Ectodermal cell (in vitro differentiated cells): ENCODE measurements around the gene ARFIP2.

ENCODE experiments used
- H3K27ac ChIP-seq: 2 replicates; pipeline ENCODE4 v1.7.0; 2013; ENCODE audit warnings: mild to moderate bottlenecking, low read depth, low read length; ENCODE audit not compliant: insufficient read depth, poor library complexity, severe bottlenecking
- H3K27me3 ChIP-seq: 2 replicates; pipeline ENCODE4 v1.7.0; 2013; ENCODE audit warnings: mild to moderate bottlenecking, low read length; ENCODE audit not compliant: insufficient read depth, control insufficient read depth, poor library complexity, severe bottlenecking
- H3K36me3 ChIP-seq: one replicate; pipeline ENCODE4 v1.7.0; 2013; ENCODE audit warnings: low read length; ENCODE audit not compliant: control insufficient read depth, insufficient read depth
- H3K4me1 ChIP-seq: one replicate; pipeline ENCODE4 v1.7.0; 2013; ENCODE audit warnings: low read length; ENCODE audit not compliant: control insufficient read depth, insufficient read depth
- H3K4me3 ChIP-seq: 2 replicates; pipeline ENCODE4 v1.7.0; 2013; ENCODE audit warnings: low read depth, low read length, control low read depth; ENCODE audit not compliant: insufficient read depth
- H3K9me3 ChIP-seq: 2 replicates; pipeline ENCODE4 v1.7.0; 2013; ENCODE audit warnings: mild to moderate bottlenecking, low read length, moderate library complexity; ENCODE audit not compliant: control insufficient read depth
- WGBS, 2 experiments: methylation state at CpG; one replicate each; pipeline ENCODE4 v1.1.7; 2013; ENCODE audit warnings: missing lambda C conversion rate in 2 of 2; 5-methylcytosine and 5-hydroxymethylcytosine counted together

Gene ARFIP2

DNA sequence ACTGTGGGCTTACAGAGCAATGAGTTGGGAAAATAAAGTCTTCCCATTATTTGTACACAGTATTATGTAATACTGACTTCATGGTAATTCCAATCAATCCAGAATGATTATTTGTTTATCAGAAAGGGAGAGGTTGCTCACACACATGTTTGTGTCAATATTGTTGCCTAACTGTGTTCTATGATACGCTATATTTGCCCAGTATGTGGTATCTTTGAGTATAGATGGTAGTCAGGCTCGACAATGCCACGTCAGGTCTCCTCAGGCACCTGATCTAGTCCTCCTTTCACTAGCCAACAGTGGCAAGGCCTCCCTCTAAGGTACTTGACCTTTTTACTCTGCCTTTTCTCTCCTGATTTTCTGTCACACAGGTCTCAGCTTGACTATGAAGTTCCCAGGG lies 21.3 kb upstream of the ARFIP2 start:
- no peak overlapping the region for H3K27ac ChIP-seq
- 91 to 98% methylated on average over 3 of the region's 3 CpGs for WGBS, 2 experiments
- no peaks in the 10 kb centered on the region for H3K4me1 ChIP-seq
- H3K9me3 ChIP-seq: no peaks in the 10 kb centered on the region
- H3K27me3 ChIP-seq: no peaks in the 10 kb centered on the region
- peaks cover 6% of the 10 kb centered on the region for H3K36me3 ChIP-seq
- H3K4me3 ChIP-seq: no peak overlapping the region

DNA sequence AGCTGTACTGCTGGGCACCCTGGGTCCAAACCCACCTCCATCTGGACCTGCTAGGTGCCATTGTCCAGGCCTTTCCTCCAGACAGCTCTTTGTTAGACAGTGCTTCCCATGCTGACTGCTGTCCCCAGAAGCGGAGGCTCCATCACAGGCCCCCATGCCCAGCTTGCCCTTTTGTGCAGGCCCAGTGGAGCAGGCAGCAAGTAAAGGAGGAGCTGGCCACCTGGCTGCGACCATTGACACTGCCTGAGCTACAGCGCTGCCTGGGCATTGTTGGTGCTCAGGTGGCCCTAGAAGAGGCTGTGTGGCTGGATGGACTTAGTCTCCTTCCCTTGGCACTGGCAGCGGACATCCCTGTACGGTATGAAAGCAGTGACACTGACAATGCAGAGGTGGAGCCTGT lies 17.4 kb upstream of the ARFIP2 start:
- Histone ChIP-seq H3K27me3 (no peaks in the 10 kb centered on the region), H3K9me3 (no peaks in the 10 kb centered on the region), H3K27ac (no peak overlapping the region), H3K36me3 (peaks cover 6% of the 10 kb centered on the region), H3K4me1 (no peaks in the 10 kb centered on the region), H3K4me3 (no peak overlapping the region)
- 94 to 95% methylated on average over 5 of the region's 5 CpGs for whole genome bisulfite sequencing, 2 experiments

DNA sequence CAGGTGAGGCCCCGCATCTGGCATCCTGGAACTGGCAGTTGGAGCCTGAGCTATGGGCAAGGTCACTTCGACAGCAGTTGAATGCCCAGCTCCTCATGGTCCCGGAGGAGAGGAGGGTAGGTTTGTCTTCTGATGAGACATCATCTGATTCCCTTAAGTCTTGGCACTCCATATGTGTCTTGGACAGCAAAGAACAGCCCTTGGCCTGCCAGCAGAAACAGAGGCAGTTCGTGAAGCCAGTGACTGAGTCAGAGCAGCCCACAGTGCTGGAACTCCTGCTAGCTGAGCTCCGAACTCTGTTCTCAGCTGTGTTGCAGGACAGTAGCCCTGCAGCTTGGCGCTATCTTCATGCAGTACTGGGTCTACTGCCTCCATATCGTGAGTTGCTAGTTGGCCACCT lies 17.0 kb upstream of the ARFIP2 start:
- H3K4me1 ChIP-seq: no peaks in the 10 kb centered on the region
- WGBS, 2 experiments: 75 to 85% methylated on average over 6 to 7 of the region's 7 CpGs
- H3K9me3 ChIP-seq: no peaks in the 10 kb centered on the region
- H3K27me3 ChIP-seq: no peaks in the 10 kb centered on the region
- H3K36me3 ChIP-seq: peaks cover 6% of the 10 kb centered on the region
- H3K27ac ChIP-seq: no peak overlapping the region
- H3K4me3 ChIP-seq: no peak overlapping the region

DNA sequence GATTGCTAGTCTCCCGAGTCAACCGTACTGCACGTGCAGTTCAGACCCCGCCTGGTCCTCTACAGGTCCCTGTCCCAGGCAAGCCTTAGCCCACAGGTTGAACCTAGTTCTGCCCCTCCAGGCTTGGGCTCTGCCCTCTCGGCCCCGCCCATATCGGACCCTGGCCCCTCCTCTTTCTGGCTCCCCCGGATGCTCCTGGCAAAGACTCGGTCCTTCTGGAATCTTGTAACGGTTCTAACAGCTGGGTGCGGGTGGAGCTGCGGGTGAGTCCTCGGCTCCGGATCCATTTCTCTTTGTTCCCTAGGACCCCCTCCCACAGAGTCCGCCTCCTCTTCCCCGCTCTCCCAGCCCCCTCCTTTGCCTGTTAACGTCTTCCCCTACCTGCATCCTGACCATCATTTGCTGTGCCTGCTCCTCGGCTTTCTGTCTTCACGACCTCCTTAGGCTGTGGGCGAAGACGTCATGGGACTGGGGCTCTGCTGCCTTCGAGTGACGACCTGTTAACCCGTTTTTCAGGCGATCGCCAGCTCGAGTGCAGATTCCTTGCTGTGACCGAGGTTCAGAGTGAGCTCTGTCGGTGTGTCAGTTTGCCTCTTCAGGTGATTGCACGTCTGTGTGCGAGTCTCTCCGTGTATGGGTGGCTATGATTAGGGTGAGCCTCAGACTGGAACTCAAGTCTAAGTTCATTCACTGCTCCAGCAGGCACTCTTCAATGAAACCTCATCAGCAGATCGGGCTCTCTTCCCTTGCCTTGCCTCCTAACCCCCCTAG lies 16.1 kb upstream of the ARFIP2 start, which contains the start of gene DNHD1:
TSS of gene DNHD1 (plus strand) at position 212 of the 771 bp plus-strand sequence. CDS start 936 bp downstream, outside the sequence.
- Histone ChIP-seq H3K9me3 (no peaks in the 10 kb centered on the region), H3K27me3 (no peaks in the 10 kb centered on the region), H3K4me1 (no peaks in the 10 kb centered on the region), H3K27ac (no peak within 1 kb of the TSS), H3K36me3 (no peaks in the 10 kb centered on the region), H3K4me3 (no peak within 1 kb of the TSS)
- WGBS, 2 experiments: 71 to 72% methylated on average over 32 to 33 of the region's 33 CpGs

DNA sequence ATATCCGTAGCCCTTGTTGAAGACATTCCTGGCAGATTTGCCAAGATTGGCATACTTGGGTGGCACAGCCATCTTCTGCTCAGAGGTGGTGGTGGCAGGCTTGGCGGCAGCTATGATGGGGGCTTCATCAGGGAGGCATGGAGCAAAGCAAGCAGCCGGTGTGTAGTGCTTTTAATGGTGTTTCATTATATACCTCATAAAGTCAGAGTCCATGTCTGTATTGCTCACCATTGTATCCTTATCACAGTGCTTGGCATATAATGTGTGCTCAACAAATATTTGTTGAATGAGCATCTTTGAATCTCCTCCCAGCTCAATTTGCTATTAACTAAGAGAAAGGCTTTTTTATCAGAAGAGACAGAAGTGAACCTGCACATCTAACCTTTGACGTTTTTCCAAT lies 8.2 kb upstream of the ARFIP2 start:
- 84 to 87% methylated on average over 4 of the region's 4 CpGs for WGBS, 2 experiments
- H3K27me3 ChIP-seq: no peaks in the 10 kb centered on the region
- no peaks in the 10 kb centered on the region for H3K9me3 ChIP-seq
- no peaks in the 10 kb centered on the region for H3K4me1 ChIP-seq
- H3K4me3 ChIP-seq: no peak overlapping the region
- peaks cover 14% of the 10 kb centered on the region for H3K36me3 ChIP-seq
- no peak overlapping the region for H3K27ac ChIP-seq

DNA sequence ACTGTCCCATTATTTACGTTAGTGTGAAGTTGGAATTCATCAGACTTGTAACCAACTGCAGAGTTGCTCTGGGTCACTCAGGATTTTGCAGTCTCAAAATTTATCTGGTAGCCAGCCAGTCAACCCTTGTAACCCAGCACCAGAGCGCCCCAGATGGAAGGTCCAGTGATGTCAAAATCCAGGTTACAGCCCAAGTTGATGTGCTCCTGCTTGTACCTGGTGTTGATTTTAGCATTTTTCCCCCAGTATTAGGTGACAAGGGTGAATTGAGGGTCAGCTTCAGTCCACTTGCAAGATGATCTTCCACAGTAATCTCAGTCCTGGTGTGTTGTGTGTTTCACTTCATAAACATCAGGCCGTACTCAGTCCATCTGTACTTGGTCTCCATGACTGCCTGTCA lies 7.7 kb upstream of the ARFIP2 start:
- 97% methylated on average over 3 of the region's 3 CpGs for WGBS, 2 experiments
- H3K27ac ChIP-seq: no peak overlapping the region

DNA sequence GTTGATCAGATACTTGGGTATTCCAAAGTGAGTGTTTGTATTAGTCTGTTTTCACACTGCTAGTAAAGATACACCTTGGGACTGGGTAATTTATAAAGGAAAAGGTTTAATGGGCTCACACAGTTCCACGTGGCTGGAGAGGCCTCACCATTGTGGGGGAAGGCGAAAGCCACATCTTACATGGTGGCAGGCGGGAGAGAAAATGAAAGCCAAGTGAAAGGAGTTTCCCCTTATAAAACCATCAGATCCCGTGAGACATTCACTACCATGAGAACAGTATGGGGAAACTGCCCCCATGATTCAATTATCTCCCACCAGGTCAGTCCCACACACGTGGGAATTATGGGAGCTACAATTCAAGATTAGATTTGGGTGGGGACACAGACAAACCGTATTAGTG lies 7.2 kb upstream of the ARFIP2 start:
- Histone ChIP-seq H3K4me3 (no peak overlapping the region), H3K4me1 (no peaks in the 10 kb centered on the region), H3K27ac (no peak overlapping the region), H3K9me3 (no peaks in the 10 kb centered on the region), H3K36me3 (peaks cover 20% of the 10 kb centered on the region), H3K27me3 (no peaks in the 10 kb centered on the region)
- 85 to 93% methylated on average over 6 of the region's 6 CpGs for WGBS, 2 experiments

More for the DNA sequence above, 7.7 kb upstream of the ARFIP2 start:
- Histone ChIP-seq H3K4me1 (no peaks in the 10 kb centered on the region), H3K36me3 (peaks cover 16% of the 10 kb centered on the region), H3K4me3 (no peak overlapping the region), H3K9me3 (no peaks in the 10 kb centered on the region), H3K27me3 (no peaks in the 10 kb centered on the region)

DNA sequence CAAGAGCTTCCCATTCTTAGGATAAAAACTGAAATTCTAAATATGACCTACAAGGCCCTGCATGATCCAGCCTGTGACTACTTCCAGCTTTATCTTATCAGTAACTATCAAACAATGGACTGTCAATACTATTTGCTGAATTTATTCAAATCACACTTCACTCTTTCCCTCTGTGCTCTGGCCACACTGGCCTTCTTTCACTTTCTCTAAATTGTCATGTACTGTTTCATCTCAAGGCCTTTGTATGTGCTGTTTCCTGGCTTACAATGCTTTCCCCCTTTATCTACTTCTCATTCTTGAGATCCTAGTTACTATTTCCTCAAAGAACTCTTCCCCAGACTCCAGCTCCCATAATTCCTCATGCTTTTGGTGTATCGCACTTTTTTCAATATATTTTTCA lies 5.8 kb upstream of the ARFIP2 start:
- Histone ChIP-seq H3K4me1 (peaks cover 3% of the 10 kb centered on the region), H3K27ac (no peak overlapping the region), H3K27me3 (no peaks in the 10 kb centered on the region), H3K4me3 (no peak overlapping the region), H3K9me3 (no peaks in the 10 kb centered on the region), H3K36me3 (peaks cover 25% of the 10 kb centered on the region)
- WGBS, 2 experiments: no CpG with 5 or more reads among the region's 1 CpG

DNA sequence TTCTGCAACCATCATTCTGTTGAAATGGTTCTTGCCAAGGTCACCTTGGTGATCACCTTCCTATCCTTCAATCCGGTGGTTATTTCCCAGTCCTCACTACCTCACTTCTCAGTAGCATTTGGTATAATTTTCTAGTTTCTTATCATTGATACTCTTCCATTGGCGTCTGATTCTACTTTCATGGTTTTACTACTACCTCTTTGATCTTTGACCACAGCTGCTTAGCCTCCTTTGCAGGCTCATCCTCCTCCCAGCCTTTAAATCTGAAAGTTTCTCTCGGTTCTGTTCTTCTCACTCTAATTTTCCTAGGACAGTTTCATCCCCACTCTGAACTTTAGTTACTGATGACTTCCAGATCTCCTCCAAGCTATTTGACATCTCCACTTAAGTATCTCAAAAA lies 5.1 kb upstream of the ARFIP2 start:
- H3K36me3 ChIP-seq: peaks cover 25% of the 10 kb centered on the region

DNA sequence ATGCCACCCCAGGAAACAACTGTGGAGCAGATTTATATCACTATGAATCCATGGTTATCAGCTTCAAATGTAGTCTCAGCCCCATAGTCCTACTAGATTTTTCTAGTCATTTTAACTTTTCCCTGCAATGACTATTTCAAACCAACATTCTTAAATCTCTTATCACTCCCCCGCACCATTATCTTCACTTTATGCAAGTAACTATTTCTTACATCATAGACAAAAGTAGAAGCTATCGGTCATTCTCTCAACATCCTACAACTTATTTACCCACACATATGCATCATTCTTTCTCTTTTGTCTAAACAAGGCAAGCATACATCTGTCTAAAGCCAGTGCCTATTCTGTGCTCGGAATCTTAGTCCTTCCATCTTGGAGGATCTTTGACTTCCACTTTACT lies 4.5 kb upstream of the ARFIP2 start:
- peaks cover 25% of the 10 kb centered on the region for H3K36me3 ChIP-seq
- H3K4me1 ChIP-seq: peaks cover 4% of the 10 kb centered on the region
- H3K9me3 ChIP-seq: no peaks in the 10 kb centered on the region
- H3K27me3 ChIP-seq: no peaks in the 10 kb centered on the region
- 89 to 95% methylated on average over 3 of the region's 3 CpGs for WGBS, 2 experiments
- no peak overlapping the region for H3K27ac ChIP-seq
- no peak overlapping the region for H3K4me3 ChIP-seq

More for the DNA sequence above, 5.1 kb upstream of the ARFIP2 start:
- no peak overlapping the region for H3K4me3 ChIP-seq
- no peaks in the 10 kb centered on the region for H3K27me3 ChIP-seq
- WGBS, 2 experiments: 96% methylated on average over 3 of the region's 3 CpGs
- H3K4me1 ChIP-seq: peaks cover 4% of the 10 kb centered on the region
- H3K27ac ChIP-seq: no peak overlapping the region
- H3K9me3 ChIP-seq: no peaks in the 10 kb centered on the region
